ENCODE results near the gene EVI2B. TPM values are rescaled to one million over a fixed set of nuclear protein-coding genes. Genes with fewer than 3 reads are reported as not detected.

The EVI2B gene
- total and polyA plus RNA-seq, 2 of the 4 experiments (the other 2 are of a cell fraction) = under 0.01 to 0.17 TPM

- in situ Hi-C loops (cut with MboI; ENCODE audit: low sequenced_read_pairs) (no loop called here), intact Hi-C loops (cut with micrococcal nuclease) (no loop called here), dilution Hi-C loops (cut with HindIII; ENCODE audit: low sequenced_read_pairs, unreplicated experiment) (no loop called here)
- Histone ChIP-seq H2AFZ (replicated peaks; ENCODE audit: low read length, poor library complexity) (no peak overlapping the region), H2BK15ac (ENCODE audit: low read depth, low read length) (no peak overlapping the region), H3K79me1 (ENCODE audit: low read depth in 1 of 2, low read length in 2 of 2) (peaks cover 0 to 2% of the 10 kb centered on the region in 2 experiments; a peak in 2 of 4 replicates), H4K8ac (ENCODE audit: low read depth in 2 of 2, low read length in 2 of 2) (no peak overlapping the region), H3K4ac (ENCODE audit: low read depth, low read length) (no peak overlapping the region), H3K9ac (ENCODE audit: low read depth, low read length) (no peak overlapping the region), H3K18ac (ENCODE audit: low read depth, low read length) (no peak overlapping the region), H2AK5ac (ENCODE audit: low read depth, low read length) (no peak overlapping the region), H3K4me1 (ENCODE audit: control insufficient read depth, insufficient read depth, low read length) (no peaks in the 10 kb centered on the region), H3K27me3 (ENCODE audit: control insufficient read depth, insufficient read depth, low read length) (no peaks in the 10 kb centered on the region), H3K4me3 (ENCODE audit: insufficient read depth, low read depth, low read length) (no peak overlapping the region), H3K9me1 (ENCODE audit: insufficient read depth, low read length) (peaks cover 2% of the 10 kb centered on the region), H2BK20ac (ENCODE audit: low read depth, low read length) (no peak overlapping the region), H4K5ac (ENCODE audit: low read depth, low read length) (no peak overlapping the region), H3K56ac (ENCODE audit: extremely low read depth, insufficient read depth, low read length) (no peak overlapping the region), H3K9me3 (ENCODE audit: control insufficient read depth, insufficient read depth, low read length) (no peaks in the 10 kb centered on the region), H3K14ac (replicated peaks; ENCODE audit: low read depth, low read length) (no peak overlapping the region), H4K20me1 (ENCODE audit: insufficient read depth, low read length) (no peaks in the 10 kb centered on the region), H3K27ac (ENCODE audit: insufficient read depth, low read length) (no peak overlapping the region), H3K4me2 (ENCODE audit: low read depth, low read length) (no peak overlapping the region), H2AK9ac (replicated peaks; ENCODE audit: low read depth, low read length, poor library complexity) (no peak overlapping the region), H3K23ac (ENCODE audit: low read depth, low read length) (no peak overlapping the region), H2BK120ac (ENCODE audit: low read depth, low read length) (no peak overlapping the region), H3K36me3 (ENCODE audit: control insufficient read depth, insufficient read depth, low read length) (peaks cover 8% of the 10 kb centered on the region), H2BK5ac (ENCODE audit: low read depth, low read length, poor library complexity, severe bottlenecking) (no peak overlapping the region), H4K91ac (ENCODE audit: insufficient read depth, low read depth, low read length) (no peak overlapping the region)
- BruUV-seq (replicated peaks) = no TSS peak
- ATAC-seq (ENCODE audit: low read depth) = no peak
- TF ChIP-seq MAFK (IDR thresholded peaks at IDR 0.05; ENCODE audit: low read depth, low read length) (0 out of 2 replicates have a peak, but pooled peaks have one; percentile 31), CHD1 (IDR thresholded peaks at IDR 0.05; ENCODE audit: low read depth, low read length) (no peak), RAD21 (IDR thresholded peaks at IDR 0.05; ENCODE audit: low read length) (no peak)
- no CpG with 5 or more reads among the region's 3 CpGs for WGBS, 2 experiments (ENCODE audit: extremely low coverage in 2 of 2, insufficient read length in 1 of 2)
- ChIA-PET CTCF (no interaction called here), POLR2A (ENCODE audit: unreplicated experiment) (no interaction called here)
- no peak for DNase-seq
Measured at GRCh38 chr17:31260151-31260550, 53.7 kb downstream of the EVI2B start.
